Fibroblast of villous mesenchyme (primary cell): ENCODE data around the gene ZFP64. TPM values are rescaled to one million over a fixed set of nuclear protein-coding genes. Genes with fewer than 3 reads are reported as not detected.

ENCODE experiments used
- DNase-seq: peaks from one replicate; pipeline ENCODE4 v3.0.0-alpha.2; 2010; ENCODE audit warnings: low read depth
- H3K4me3 ChIP-seq: 2 replicates; pipeline ENCODE4 v1.5.1; 2011; ENCODE audit warnings: low read depth, mild to moderate bottlenecking, low read length
- CTCF ChIP-seq: IDR thresholded peaks from 2 replicates; pipeline ENCODE4 v1.5.1; 2012; ENCODE audit warnings: low read depth, mild to moderate bottlenecking, low read length; ENCODE audit not compliant: insufficient read depth
- total RNA-seq: library from RNA; depleted of rRNA; stranded (reverse); fragments of >200 nt; gene quantifications from 2 replicates; pipeline ENCODE4 v1.2.3, GENCODE V29; 2012

The ZFP64 gene
- total RNA-seq, 1 donor, result 28.5 TPM

DNA sequence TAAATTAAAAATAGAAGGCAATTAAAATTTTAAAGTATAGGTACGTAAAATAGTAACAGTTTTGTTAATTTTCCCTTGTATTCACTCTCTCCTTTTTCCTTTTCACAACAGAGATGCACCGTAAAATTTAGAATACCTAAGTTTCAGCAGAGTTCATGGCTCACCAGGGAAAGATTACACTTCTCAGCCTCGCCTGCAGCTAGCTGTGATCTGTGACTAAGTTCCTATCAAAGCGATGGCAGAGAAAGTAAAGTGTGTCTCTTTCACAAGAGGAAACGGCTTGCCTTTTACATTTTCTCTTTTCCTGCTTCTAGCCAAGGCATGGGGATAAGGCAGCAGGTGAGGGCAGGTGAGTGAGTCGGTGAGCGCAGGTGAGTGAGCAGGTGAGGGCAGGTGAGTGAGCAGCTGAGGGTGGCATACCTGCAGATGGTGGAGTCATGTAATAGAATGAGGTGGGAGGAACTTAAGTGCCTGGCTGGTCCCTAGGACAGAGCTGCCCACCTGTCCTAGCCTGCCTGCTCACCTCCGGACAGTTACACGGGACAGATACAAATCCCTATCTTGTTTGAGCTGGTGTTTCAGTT, 30.9 kb downstream of the ZFP64 start:
- no peak for DNase-seq
- no peak for TF ChIP-seq CTCF
- H3K4me3 ChIP-seq, result no peak overlapping the region

GRCh38 chr20:52160049-52160570, 31.5 kb downstream of the ZFP64 start:
- no peak overlapping the region for H3K4me3 ChIP-seq
- TF ChIP-seq CTCF, result no peak
- DNase-seq, result no peak

- no peak for DNase-seq
- TF ChIP-seq CTCF, result no peak
- H3K4me3 ChIP-seq, result no peak overlapping the region
These were observed 37.0 kb downstream of the ZFP64 start for GRCh38 chr20:52154575-52154974.

DNA sequence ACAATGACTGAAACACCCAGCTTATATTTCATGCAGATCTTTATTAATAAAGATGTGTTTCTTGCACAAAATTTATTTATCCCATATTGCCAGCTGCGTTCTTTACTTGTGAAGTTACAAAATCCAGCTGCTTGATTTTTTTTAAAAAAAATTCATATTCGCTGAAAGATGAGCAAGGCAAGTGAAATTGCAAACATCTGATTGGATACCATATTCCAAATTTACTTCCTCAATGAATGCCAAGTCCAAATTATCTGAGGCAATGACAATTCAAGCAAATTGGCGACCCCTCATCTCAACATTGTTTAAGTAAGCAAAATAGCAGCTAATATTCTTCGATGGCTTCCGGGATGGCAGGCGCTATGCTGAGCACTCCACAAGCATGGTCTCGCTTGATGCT, 37.7 kb downstream of the ZFP64 start:
- DNase-seq, result no peak
- no peak overlapping the region for H3K4me3 ChIP-seq
- no peak for TF ChIP-seq CTCF

- H3K4me3 ChIP-seq, result no peak overlapping the region
- no peak for DNase-seq
- TF ChIP-seq CTCF, result no peak
These were observed 38.7 kb downstream of the ZFP64 start for GRCh38 chr20:52152921-52153320.

- no peak for TF ChIP-seq CTCF
- H3K4me3 ChIP-seq, result no peak overlapping the region
- DNase-seq, result no peak
These were observed 39.2 kb downstream of the ZFP64 start for GRCh38 chr20:52152416-52152815.

DNA sequence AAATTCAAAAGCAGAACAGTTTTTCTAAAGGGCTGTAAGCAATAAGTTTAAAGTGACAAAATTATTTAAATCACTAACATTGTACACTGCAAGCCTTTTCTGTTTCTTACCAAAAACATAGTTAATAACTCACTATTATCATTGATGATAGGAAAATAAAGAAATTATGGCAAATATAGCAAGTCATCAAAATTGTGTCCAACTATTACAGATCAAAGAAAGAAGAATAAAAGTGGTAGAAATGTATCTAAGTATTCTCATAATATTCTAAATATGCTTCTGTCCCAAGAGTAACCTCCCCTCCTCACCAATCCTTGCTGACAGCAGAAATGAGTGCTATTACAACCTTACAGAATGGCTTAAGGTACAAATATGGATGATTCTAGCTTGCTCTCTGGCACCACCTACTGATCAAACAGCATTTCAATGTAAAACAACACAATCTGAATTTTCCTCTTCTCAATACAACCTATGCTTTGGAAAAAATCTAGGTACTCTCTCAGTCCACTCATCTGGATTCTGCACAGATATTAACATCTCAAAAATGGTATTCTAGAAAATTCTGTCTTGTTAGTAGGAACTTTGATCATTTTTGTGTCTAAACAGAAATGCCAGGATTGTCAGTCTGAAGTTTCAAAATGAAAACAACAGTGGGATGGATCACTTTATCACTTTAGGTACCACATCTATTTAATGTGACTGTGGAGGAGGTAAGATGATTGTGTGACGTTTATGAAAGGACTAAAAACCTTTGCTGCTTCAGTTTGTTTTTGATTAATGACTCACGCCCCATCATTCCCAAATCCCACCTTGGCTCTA, 40.9 kb downstream of the ZFP64 start:
- no peak overlapping the region for H3K4me3 ChIP-seq
- peak; percentile 57 for DNase-seq
- TF ChIP-seq CTCF, result peak; percentile 84
